ENCODE measurements around the gene PARP14.
A peak's percentile ranks its signal among the peaks of the same experiment; 100 is the strongest.
"Not testable (repeated sequence)": the region's sequence is repeated elsewhere in the genome, so short reads cannot be mapped to it uniquely, and the experiment has no call there.

PARP14 gene

DNA sequence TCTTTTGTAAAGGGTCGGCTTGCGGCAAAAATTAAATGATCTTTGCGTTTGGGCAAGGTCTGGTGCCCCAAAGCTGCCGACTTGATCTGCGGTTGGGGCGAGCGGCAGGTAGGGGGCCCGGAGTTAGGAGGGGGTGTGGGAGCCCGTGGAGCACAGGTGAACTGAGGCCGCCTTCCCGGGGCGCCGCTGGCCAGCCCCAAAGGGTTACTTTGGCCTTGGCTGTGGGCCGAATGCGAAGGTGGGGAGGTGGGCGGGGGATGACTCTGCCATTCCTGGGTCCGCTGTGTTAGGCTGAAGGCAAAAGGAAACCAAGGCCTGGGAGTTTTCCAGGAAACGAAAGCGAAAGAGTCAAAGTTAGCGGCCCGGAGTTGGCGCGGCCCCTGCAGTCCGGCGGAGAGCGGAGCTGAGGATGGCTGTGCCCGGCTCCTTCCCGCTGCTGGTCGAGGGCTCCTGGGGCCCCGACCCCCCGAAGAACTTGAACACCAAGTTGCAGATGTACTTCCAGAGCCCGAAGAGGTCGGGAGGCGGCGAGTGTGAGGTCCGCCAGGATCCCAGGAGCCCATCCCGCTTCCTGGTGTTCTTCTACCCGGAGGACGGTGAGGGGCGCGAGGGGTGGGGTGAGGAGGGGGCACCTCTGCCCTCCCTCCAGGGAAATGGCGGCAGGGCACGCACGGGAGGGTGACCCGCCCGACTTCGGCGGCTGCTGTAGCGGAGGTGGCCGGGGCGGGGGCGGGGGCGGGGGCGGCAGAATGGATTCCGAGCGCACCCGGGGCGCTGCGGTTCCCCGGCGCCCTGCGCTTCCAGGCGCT, at the start of gene PARP14:
Gene PARP14, plus strand, starts transcription at position 365 of the 809 bp plus-strand sequence. Its CDS starts 45 bp downstream, at position 410.
- peak; percentile 7 for DNase-seq

DNA sequence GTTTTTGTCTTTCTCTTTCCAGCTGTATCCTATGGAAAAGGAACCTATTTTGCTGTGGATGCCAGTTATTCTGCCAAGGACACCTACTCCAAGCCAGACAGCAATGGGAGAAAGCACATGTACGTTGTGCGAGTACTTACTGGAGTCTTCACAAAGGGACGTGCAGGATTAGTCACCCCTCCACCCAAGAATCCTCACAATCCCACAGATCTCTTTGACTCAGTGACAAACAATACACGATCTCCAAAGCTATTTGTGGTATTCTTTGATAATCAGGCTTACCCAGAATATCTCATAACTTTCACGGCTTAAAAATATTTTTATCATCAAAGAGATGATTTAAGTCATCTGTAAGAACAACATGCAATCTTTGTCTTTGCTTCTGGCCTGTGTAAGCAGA, 44.9 kb upstream of the PARP14 start:
- DNase-seq, result no peak

- no peak for DNase-seq
These were observed 43.9 kb upstream of the PARP14 start for GRCh38 chr3:122636697-122637096.

GRCh38 chr3:122640437-122640999, 40.1 kb upstream of the PARP14 start:
- no peak for DNase-seq

DNA sequence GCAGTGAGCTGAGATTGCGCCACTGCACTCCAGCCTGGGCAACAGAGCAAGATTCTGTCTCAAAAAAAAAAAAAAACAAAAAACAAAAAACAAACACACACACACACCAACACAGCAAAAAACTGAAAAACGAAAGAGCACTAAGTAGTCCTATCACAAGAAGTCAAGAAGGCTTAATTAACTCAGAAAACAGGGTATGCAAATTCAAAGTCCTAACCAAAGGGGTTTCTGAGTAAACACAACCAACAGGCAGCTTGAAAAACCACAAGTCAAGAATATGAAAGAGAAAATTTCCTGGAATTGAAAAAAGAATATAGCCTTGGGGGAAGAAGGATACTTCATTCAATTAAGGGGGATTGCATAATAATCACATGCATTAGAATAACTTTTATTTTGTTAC, 37.7 kb upstream of the PARP14 start:
- DNase-seq, result no peak

GRCh38 chr3:122646146-122646988, 34.3 kb upstream of the PARP14 start:
- no peak for DNase-seq

DNA sequence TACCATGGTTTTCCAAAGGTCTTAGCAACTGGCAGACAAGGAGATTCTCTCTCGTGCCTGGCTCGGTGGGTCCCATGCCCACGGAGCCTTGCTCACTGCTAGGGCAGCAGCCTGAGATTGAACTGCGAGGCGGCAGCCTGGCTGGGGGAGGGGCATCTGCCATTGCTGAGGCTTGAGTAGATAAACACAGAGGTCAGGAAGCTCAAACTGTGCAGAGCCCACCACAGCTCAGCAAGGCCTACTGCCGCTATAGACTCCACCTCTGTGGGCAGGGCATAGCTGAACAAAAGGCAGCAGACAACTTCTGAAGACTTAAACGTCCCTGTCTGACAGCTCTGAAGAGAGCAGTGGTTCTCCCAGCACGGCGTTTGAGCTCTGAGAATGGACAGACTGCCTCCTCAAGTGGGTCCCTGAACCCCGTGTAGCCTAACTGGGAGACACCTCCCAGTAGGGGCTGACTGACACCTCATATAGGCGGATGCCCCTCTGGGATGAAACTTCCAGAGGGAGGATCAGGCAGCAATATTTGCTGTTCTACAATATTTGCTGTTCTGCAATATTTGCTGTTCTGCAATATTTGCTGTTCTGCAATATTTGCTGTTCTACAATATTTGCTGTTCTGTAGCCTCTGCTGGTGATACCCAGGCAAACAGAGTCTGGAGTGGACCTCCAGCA, 29.3 kb upstream of the PARP14 start:
- not testable (repeated sequence) for DNase-seq

- DNase-seq, result not testable (repeated sequence)
These were observed 28.7 kb upstream of the PARP14 start for GRCh38 chr3:122651962-122652361.

DNA sequence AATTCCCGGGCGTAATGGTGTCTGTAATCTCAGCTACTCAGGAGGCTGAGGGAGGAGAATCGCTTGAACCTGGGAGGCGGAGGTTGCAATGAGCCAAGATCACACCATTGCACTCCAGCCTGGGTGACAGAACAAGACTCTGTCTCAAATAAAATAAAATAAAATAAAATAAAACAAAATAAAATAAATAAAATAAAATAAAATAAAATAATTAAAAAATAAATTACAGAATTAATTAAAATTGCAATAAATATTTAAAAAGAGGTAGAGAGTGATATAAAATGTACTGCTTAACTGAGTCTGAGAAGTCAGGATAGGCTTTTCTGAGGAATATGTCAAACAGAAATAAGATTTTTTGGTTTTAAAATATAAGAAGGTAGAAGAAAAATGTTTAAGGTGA, 22.3 kb upstream of the PARP14 start:
- DNase-seq, result not testable (repeated sequence)

DNA sequence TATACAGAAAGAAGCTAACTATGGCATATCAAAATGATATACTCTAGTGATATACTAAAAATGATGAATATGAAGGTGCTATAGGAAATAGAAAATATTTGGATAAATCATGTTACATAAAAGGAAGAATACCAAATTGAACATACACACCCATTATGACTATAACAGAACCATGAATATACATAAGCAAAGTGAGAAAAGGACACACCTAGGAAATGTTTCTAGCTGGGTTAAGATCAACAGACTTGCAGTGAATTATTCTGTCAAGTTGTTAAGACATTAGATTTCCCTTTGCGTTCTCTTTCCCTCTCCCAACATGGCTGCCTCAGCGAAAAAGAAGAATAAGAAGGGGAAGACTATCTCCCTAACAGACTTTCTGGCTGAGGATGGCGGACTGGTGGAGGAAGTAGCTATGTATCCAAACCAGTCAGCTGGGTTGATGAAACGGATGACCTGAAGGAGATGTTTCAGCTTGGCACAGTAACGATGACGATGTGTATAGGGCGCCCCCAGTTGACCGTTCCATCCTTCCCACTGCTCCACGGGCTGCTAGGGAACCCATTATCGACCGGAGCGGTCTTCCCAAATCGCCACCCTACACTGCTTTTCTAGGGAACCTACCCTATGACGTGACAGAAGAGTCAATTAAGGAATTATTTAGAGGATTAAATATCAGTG, 20.2 kb upstream of the PARP14 start:
- no peak for DNase-seq

DNA sequence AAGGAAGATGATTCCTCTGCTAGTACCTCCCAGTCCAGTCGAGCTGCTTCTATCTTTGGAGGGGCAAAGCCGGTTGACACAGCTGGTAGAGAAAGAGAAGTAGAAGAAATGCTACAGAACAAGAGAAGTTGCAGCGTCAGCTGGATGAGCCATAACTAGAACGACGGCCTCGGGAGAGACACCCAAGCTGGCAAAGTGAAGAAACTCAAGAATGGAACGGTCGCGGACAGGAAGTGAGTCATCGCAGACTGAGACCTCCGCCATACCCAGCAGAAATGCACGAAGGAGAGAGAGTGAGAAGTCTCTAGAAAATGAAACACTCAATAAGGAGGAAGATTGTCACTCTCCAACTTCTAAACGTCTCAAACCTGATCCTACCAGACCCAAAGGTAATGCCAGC, 19.0 kb upstream of the PARP14 start:
- no peak for DNase-seq

DNA sequence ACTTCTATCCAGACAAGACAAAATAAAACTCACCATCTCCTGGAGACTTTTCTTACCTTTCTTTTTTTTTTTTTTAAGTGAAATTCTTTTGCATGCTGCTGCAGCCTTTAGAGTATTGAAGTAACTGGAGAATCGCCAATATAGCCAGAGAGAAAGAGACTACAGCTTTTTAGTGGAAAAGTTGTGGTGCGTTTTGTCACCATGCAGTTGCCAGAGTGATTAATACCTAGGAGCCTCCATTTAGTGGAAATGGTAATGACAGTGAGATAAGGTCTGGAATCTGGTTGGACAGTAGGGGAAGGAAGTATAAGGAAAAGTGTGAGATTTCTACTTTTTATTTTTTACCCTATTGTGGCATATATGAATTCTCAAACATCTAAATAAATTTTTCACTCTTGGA, 18.1 kb upstream of the PARP14 start:
- DNase-seq, result no peak

DNA sequence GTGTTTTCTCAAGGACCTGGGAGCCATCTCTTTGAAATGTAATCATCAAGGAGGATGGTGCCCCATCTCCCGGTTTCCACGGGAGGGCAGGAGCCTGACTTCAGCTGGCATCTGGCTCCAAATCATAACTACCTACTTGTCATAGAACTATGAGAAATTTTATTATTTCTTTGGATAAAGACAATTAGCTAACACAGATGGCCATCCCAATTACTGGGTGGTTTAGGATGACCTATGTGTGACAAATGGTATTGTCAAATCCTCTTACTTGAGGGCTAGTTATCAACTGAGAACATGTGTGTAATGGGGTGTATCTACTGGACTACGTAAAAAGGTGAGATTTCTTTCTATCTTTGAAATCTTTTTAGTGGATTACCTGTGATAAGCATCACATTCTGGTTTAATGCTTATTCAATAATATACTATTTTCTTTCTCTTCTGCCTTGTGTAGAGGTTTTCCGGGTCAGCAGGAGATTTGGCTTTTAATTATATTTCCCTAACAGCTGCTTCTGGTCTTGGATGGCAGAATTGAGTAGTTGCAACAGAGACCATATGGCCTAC, 15.3 kb upstream of the PARP14 start:
- no peak for DNase-seq

DNA sequence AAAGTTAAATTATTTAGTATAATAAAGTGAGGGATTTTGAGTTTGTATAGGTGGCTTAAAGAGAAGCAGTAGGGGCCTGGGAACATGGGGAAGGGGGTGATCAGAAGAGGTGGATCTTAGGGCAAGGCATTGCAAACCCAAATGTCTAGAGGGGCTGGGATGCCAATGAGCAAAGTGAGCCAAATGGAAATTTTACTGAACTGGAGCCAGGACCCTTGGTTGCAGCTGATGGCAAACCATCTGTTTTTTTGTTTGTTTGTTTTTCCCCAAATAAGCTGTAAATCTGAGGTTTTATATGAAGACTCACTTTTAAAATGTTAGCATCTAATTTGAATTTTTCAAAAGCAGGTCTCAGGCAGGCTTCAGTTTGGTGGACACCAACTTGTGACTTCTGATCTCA, 14.8 kb upstream of the PARP14 start:
- DNase-seq, result no peak

- peak; percentile 13 for DNase-seq
These were observed 11.5 kb upstream of the PARP14 start for GRCh38 chr3:122668930-122669730.

DNA sequence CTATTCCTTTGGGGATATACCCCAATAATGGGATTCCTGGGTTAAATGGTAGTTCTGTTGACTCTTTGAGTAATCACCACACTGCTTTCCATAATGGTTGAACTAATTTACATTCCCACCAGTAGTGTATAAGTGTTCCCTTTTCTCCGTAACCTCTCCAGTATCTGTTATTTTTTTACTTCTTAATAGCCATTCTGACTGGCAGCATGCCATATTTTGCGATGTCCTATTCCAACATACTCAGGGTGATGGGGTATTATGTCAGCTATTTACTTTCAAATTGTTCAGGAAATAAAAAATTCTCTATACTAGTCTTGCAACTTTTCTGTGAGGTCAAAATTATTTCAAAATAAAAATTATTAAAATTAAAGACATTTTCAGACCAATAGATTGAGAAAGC, 9.1 kb upstream of the PARP14 start:
- DNase-seq, result no peak

- DNase-seq, result no peak
These were observed 6.3 kb upstream of the PARP14 start for GRCh38 chr3:122674339-122674738.

DNA sequence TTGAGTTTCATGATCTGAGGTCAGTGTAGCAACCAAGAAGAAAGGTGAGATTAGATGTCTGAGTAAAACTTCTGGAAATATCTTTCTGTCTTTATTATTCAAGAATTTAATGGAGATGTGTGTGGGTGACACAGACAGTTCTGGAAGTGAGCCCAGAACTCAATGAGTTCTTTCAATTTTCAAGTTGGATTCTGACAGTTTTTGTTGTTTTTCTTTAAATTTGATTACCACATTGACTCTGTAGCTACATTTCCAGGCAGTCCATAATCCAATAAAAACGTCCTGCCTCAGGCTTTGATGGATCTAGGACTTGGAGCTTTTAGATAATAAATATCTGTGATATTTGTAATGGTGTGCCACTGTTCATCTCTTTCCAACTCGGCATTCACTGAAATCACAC, 3.9 kb upstream of the PARP14 start:
- DNase-seq, result no peak

DNA sequence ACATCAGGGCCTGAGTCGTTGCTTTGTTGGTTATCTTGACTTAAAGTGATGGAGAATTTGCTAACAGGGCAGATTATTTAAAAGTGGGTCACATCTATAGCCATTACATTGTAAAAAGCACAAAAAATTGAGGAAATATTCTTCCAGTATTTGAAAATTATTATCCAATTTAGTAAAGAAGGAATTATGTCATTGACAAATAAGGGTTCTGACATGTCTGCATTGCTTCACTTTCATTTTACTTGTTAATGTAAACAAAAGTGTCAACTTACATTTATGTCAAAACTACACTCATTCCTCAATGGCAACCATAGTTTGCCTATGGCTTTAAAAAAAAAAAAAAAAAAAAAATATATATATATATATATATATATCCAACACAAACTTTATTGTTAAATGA, 3.4 kb upstream of the PARP14 start:
- no peak for DNase-seq

GRCh38 chr3:122678506-122678905, 2.1 kb upstream of the PARP14 start:
- no peak for DNase-seq

Data from T1000 (cell line).